OCI-LY3 (cell line): ENCODE data around the gene FGF2.

Source experiments
- CTCF ChIP-seq: fragments of 200-600, 300-600 bp; sonication (generic); IDR thresholded peaks from 2 replicates; pipeline ENCODE4 v1.5.1; 2014; ENCODE audit warnings: antibody characterized with exemption, low read length, low read depth
- EZH2phosphoT487 ChIP-seq: fragments of 200-600 bp; shearing (Covaris generic); IDR thresholded peaks from 2 replicates; pipeline ENCODE4 v1.6.1; 2018; ENCODE audit warnings: antibody characterized with exemption, mixed run types, low read depth

- no peak for TF ChIP-seq CTCF
- no peak for TF ChIP-seq EZH2phosphoT487
Observed at GRCh38 chr4:122803788-122804208, 22.8 kb upstream of the FGF2 start.
